B cell (primary cell): ENCODE results near the gene OR10G7. TPM values are rescaled to one million over a fixed set of nuclear protein-coding genes. Genes with fewer than 3 reads are reported as not detected.

Experiments
- ATAC-seq: fragments of 200-7000 bp; cut with Tn5 transposase; one replicate; pipeline ENCODE4 v1.10.0; 2021; ENCODE audit warnings: low read depth, mild to moderate bottlenecking, moderate number of reproducible peaks, moderate library complexity
- CTCF ChIA-PET: fragments of 350-600 bp; sonication (Branson Sonifier 250); formaldehyde crosslinking; loops from one replicate; lab custom pipeline; 2021; ENCODE audit warnings: antibody characterized with exemption, inconsistent platforms; lab: Charles Lee
- POLR2A ChIA-PET: fragments of 350-600 bp; sonication (Branson Sonifier 250); formaldehyde crosslinking; loops from one replicate; lab custom pipeline; 2021; ENCODE audit warnings: antibody characterized with exemption; lab: Charles Lee
- DNase-seq: peaks from one replicate; pipeline ENCODE4 v3.0.0; 2013
- H2AFZ ChIP-seq: 2 replicates; pipeline ENCODE4 v1.6.1; 2012; ENCODE audit warnings: mild to moderate bottlenecking, low read depth, low read length; ENCODE audit not compliant: insufficient read depth, poor library complexity, severe bottlenecking
- H3K27ac ChIP-seq, 2 donors: 1 replicate in 1 of 2; 2 replicates in 1 of 2; pipeline ENCODE4 v1.5.1; 2012 to 2013; ENCODE audit warnings: low read length in 2 of 2, mild to moderate bottlenecking in 2 of 2, moderate library complexity in 1 of 2
- H3K27me3 ChIP-seq, 4 experiments: fragments of 200-600 bp in 1 of 4; sonication (generic) in 1 of 4; replicated peaks in 1 of 4; 1 replicate in 2 of 4; 2 replicates in 2 of 4; pipeline versions ENCODE4 v1.6.1 to v1.7.0; 2013 to 2016; ENCODE audit warnings: low read length in 3 of 4, mild to moderate bottlenecking in 2 of 4, mixed read lengths in 1 of 4, moderate library complexity in 1 of 4; ENCODE audit not compliant: insufficient read depth in 4 of 4, control insufficient read depth in 3 of 4; ENCODE audit errors: control extremely low read depth in 1 of 4
- H3K36me3 ChIP-seq, 2 experiments: replicated peaks in 1 of 2; 1 replicate in 1 of 2; 2 replicates in 1 of 2; pipeline versions ENCODE4 v1.6.1 to v1.7.1; 2013; ENCODE audit warnings: low read length in 1 of 2; ENCODE audit not compliant: insufficient read depth in 2 of 2, control insufficient read depth in 1 of 2; ENCODE audit errors: control extremely low read depth in 1 of 2, extremely low read depth in 1 of 2
- H3K4me1 ChIP-seq, 2 donors: fragments of 200-600 bp in 1 of 2; sonication (generic) in 1 of 2; 1 replicate in 1 of 2; 2 replicates in 1 of 2; pipeline versions ENCODE4 v1.5.1 to v1.6.1; 2013 to 2017; ENCODE audit warnings: low read length in 2 of 2; ENCODE audit not compliant: control insufficient read depth in 2 of 2, insufficient read depth in 2 of 2
- H3K4me2 ChIP-seq: replicated peaks from 2 replicates; pipeline ENCODE3; 2012; ENCODE audit warnings: mild to moderate bottlenecking, low read depth, low read length; ENCODE audit not compliant: poor library complexity, severe bottlenecking
- H3K4me3 ChIP-seq, 5 experiments: fragments of 200-600 bp in 1 of 5; sonication (generic) in 1 of 5; 1 replicate in 3 of 5; 2 replicates in 2 of 5; pipeline versions ENCODE4 v1.5.1 to v1.7.0; 2011 to 2016; ENCODE audit warnings: low read length in 4 of 5, mild to moderate bottlenecking in 4 of 5, low read depth in 2 of 5, control low read depth in 1 of 5, moderate library complexity in 1 of 5; ENCODE audit not compliant: insufficient read depth in 1 of 5; ENCODE audit errors: control extremely low read depth in 1 of 5, extremely low read depth in 1 of 5
- H3K79me2 ChIP-seq: fragments of 200-600 bp; sonication (generic); one replicate; pipeline ENCODE4 v1.6.0; 2016; ENCODE audit warnings: low read length; ENCODE audit not compliant: control insufficient read depth, insufficient read depth
- H3K9ac ChIP-seq: fragments of 200-600 bp; sonication (generic); 2 replicates; pipeline ENCODE4 v1.6.1; 2017; ENCODE audit warnings: mild to moderate bottlenecking, low read length, moderate library complexity
- H3K9me3 ChIP-seq, 3 donors: one replicate each; pipeline versions ENCODE4 v1.6.1 to v1.7.1; 2013; ENCODE audit warnings: low read length in 2 of 3; ENCODE audit not compliant: control insufficient read depth in 2 of 3, insufficient read depth in 1 of 3; ENCODE audit errors: control extremely low read depth in 1 of 3
- H4K20me1 ChIP-seq: 2 replicates; pipeline ENCODE4 v1.6.0; 2012; ENCODE audit warnings: mild to moderate bottlenecking, low read length; ENCODE audit not compliant: insufficient read depth, control insufficient read depth, poor library complexity, severe bottlenecking
- H3K27ac Mint-ChIP-seq: one replicate; pipeline ENCODE4 v1.8.0; 2021; ENCODE audit warnings: mixed read lengths
- H3K27me3 Mint-ChIP-seq: one replicate; pipeline ENCODE4 v1.8.0; 2021; ENCODE audit warnings: mixed read lengths
- H3K4me1 Mint-ChIP-seq: one replicate; pipeline ENCODE4 v1.8.0; 2021; ENCODE audit warnings: mixed read lengths
- H3K4me3 Mint-ChIP-seq: one replicate; pipeline ENCODE4 v1.8.0; 2021; ENCODE audit warnings: mixed read lengths
- H3K9me3 Mint-ChIP-seq: one replicate; pipeline ENCODE4 v1.8.0; 2022; ENCODE audit warnings: mixed read lengths; ENCODE audit not compliant: insufficient read depth
- CTCF ChIP-seq: fragments of 200-600 bp; IDR thresholded peaks from one replicate; pipeline ENCODE4 v1.8.0; 2022; ENCODE audit warnings: antibody characterized with exemption, mild to moderate bottlenecking
- EZH2 ChIP-seq: IDR thresholded peaks from 2 replicates; pipeline ENCODE4 v1.6.1; 2012; ENCODE audit warnings: borderline replicate concordance, low read depth, mild to moderate bottlenecking, moderate library complexity, low read length; ENCODE audit not compliant: insufficient read depth, poor library complexity, severe bottlenecking
- WGBS: methylation state at CpG from one replicate; pipeline ENCODE4 v1.1.5; 2013; ENCODE audit warnings: missing lambda C conversion rate; ENCODE audit not compliant: insufficient coverage; 5-methylcytosine and 5-hydroxymethylcytosine counted together
- intact Hi-C: fragments of 100-400 bp; cut with micrococcal nuclease; formaldehyde crosslinking; loops from one replicate; pipeline ENCODE4 v1.10.0; 2022
- polyA plus RNA-seq: library from polyadenylated mRNA; depleted of rRNA; stranded (reverse); fragments of >200 nt; gene quantifications from 2 replicates; pipeline ENCODE4 v1.2.3, GENCODE V29; 2012
- total RNA-seq, 2 donors: library from RNA; stranded (reverse); fragments of 120-200 nt in 1 of 2; gene quantifications; 1 replicate in 1 of 2; 2 replicates in 1 of 2; pipeline versions ENCODE4 v1.2.3 to v1.2.4, GENCODE V29; 2013 to 2022

OR10G7 gene
- total and polyA plus RNA-seq, 2 donors (not counting 1 experiment from before 2014, with no cell fraction given), result not detected

DNA sequence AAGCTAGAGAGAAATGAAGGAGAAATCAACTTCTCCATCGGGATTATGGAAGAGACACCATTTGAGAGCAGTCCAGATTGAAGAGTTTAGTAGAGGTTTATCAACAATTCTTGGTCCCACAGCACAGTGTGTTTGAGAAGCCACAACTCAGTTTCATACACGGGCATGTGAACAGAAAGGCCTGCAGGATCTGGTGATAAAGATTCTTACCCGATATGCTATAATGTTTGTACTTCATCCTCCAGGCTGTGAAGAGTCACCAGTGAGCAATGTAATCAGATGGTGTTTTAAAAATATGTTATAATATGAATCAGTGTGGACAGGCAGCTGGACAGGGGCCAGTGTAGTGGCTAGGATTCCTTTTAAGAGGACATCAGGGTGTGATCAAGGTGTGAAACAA, 44.5 kb upstream of the OR10G7 start:
- Mint-ChIP-seq H3K4me3 (no peak overlapping the region), H3K9me3 (no peaks in the 10 kb centered on the region), H3K27me3 (peaks cover 28% of the 10 kb centered on the region), H3K27ac (no peak overlapping the region), H3K4me1 (no peaks in the 10 kb centered on the region)
- H4K20me1 ChIP-seq, result no peaks in the 10 kb centered on the region
- H3K9ac ChIP-seq, result no peak overlapping the region
- H3K4me1 ChIP-seq, result no peaks in the 10 kb centered on the region
- ChIA-PET POLR2A (no interaction called here), CTCF (interaction anchor here (0.6 kb wide), 1 partner anchor 14 kb away, joined by 3 read pairs; no protein-coding TSS in a partner anchor)
- intact Hi-C loops, result no loop called here
- no peaks in the 10 kb centered on the region for H3K9me3 ChIP-seq
- no peak overlapping the region for H3K4me2 ChIP-seq
- no peak overlapping the region for H3K27ac ChIP-seq
- no peaks in the 10 kb centered on the region for H3K36me3 ChIP-seq
- TF ChIP-seq EZH2, result no peak
- TF ChIP-seq CTCF, result no peak
- DNase-seq, result no peak
- H3K4me3 ChIP-seq, result no peak overlapping the region
- WGBS, result 89% methylated on average over 3 of the region's 3 CpGs
- no peaks in the 10 kb centered on the region for H3K79me2 ChIP-seq
- ATAC-seq, result no peak
- H2AFZ ChIP-seq, result no peak overlapping the region
- H3K27me3 ChIP-seq, result no peaks in the 10 kb centered on the region

GRCh38 chr11:124082371-124082770, 41.2 kb upstream of the OR10G7 start:
- 92% methylated on average over 4 of the region's 4 CpGs for WGBS
- Histone ChIP-seq H3K27me3 (peaks cover 0 to 7% (median 0%) of the 10 kb centered on the region in 4 experiments), H3K4me1 (no peaks in the 10 kb centered on the region), H3K36me3 (no peaks in the 10 kb centered on the region), H2AFZ (no peak overlapping the region), H4K20me1 (no peaks in the 10 kb centered on the region), H3K9ac (no peak overlapping the region), H3K27ac (no peak overlapping the region), H3K4me3 (no peak overlapping the region), H3K4me2 (no peak overlapping the region), H3K79me2 (no peaks in the 10 kb centered on the region), H3K9me3 (no peaks in the 10 kb centered on the region)
- no peak for ATAC-seq
- TF ChIP-seq EZH2 (no peak), CTCF (no peak)
- no peak overlapping the region for H3K27ac Mint-ChIP-seq
- peaks cover 46% of the 10 kb centered on the region for H3K27me3 Mint-ChIP-seq
- H3K9me3 Mint-ChIP-seq, result no peaks in the 10 kb centered on the region
- no peak for DNase-seq
- H3K4me3 Mint-ChIP-seq, result no peak overlapping the region
- no peaks in the 10 kb centered on the region for H3K4me1 Mint-ChIP-seq
- intact Hi-C loops, result no loop called here
- CTCF ChIA-PET, result interaction anchor here (1.5 to 1.6 kb wide), 2 partner anchors 11 to 13 kb away, joined by 3 to 9 read pairs; no protein-coding TSS in a partner anchor
- POLR2A ChIA-PET, result no interaction called here
